ENCODE data around the gene ELF3. TPM values are rescaled to one million over a fixed set of nuclear protein-coding genes. Genes with fewer than 3 reads are reported as not detected.

Gene ELF3
- total and polyA plus RNA-seq, 10 of the 15 experiments (the other 5 are each of a cell fraction or from before 2014, with no cell fraction given) = 0.07 to 14.3 (median 0.58) TPM; not detected in 1

GRCh38 chr1:202016811-202017748 is 6.7 kb downstream of the ELF3 start:
- SMC1A ChIA-PET (ENCODE audit: uncharacterized antibody, unreplicated experiment) = no interaction called here
- no peak overlapping the region for H3K4me2 ChIP-seq (ENCODE audit: control insufficient read depth, insufficient read depth)
- WGBS (ENCODE audit: insufficient coverage, insufficient replicate concordance, low lambda C conversion rate, missing lambda C conversion rate) = 62% methylated on average over 21 of the region's 21 CpGs
- ATAC-seq = no peak
- H3K27me3 ChIP-seq (replicated peaks in 1 of 2; ENCODE audit: control insufficient read depth in 2 of 2, insufficient read depth in 2 of 2, low read length in 1 of 2) = no peaks in the 10 kb centered on the region
- H3K9ac ChIP-seq (ENCODE audit: control insufficient read depth, insufficient read depth, low read length) = no peak overlapping the region
- RAD21 ChIA-PET (ENCODE audit: unreplicated experiment) = interaction anchor here (0.7 kb wide), 1 partner anchor 142 kb away, joined by 3 read pairs; no protein-coding TSS in a partner anchor
- H3K36me3 ChIP-seq (ENCODE audit: control insufficient read depth in 2 of 2, insufficient read depth in 2 of 2, low read length in 1 of 2) = no peaks in the 10 kb centered on the region
- no peak overlapping the region for H3K27ac ChIP-seq (ENCODE audit: control insufficient read depth, insufficient read depth)
- H2AFZ ChIP-seq (ENCODE audit: control insufficient read depth, low read depth, low read length) = no peak overlapping the region
- no peak for FAIRE-seq
- intact Hi-C loops (cut with micrococcal nuclease; ENCODE audit: unreplicated experiment) (no loop called here), in situ Hi-C loops (cut with MboI) (no loop called here)
- no peaks in the 10 kb centered on the region for H3K4me1 ChIP-seq (ENCODE audit: control insufficient read depth, insufficient read depth, low read length)
- POLR2A ChIA-PET = no interaction called here
- CTCF ChIA-PET = interaction anchor here (0.6 to 1.2 kb wide), 6 partner anchors 12 to 103 kb away, joined by 3 to 7 read pairs (median 4); no protein-coding TSS in a partner anchor
- H3K9me3 ChIP-seq (replicated peaks; ENCODE audit: control insufficient read depth, insufficient read depth, low read length) = no peaks in the 10 kb centered on the region
- H4K20me1 ChIP-seq (ENCODE audit: control insufficient read depth, insufficient read depth) = no peaks in the 10 kb centered on the region
- DNase-seq (ENCODE audit: low read depth, low spot score) = no peak
- no peaks in the 10 kb centered on the region for H3K79me2 ChIP-seq (ENCODE audit: control insufficient read depth, insufficient read depth, low read length)
- TF ChIP-seq EED (IDR thresholded peaks at IDR 0.05; ENCODE audit: low read depth) (no peak), CBFB (IDR thresholded peaks at IDR 0.05; ENCODE audit: low read depth) (no peak)
- no TSS peak for BruUV-seq (replicated peaks)
- no peak overlapping the region for H3K4me3 ChIP-seq

GRCh38 chr1:202017749-202018467 is 7.5 kb downstream of the ELF3 start:
- no peak for DNase-seq (ENCODE audit: low read depth, low spot score)
- H3K4me3 ChIP-seq = no peak overlapping the region
- H3K27ac ChIP-seq (ENCODE audit: control insufficient read depth, insufficient read depth) = no peak overlapping the region
- peak; percentile 10; the same call in 1 of the 3 replicates for ATAC-seq
- ChIA-PET SMC1A (ENCODE audit: uncharacterized antibody, unreplicated experiment) (no interaction called here), CTCF (interaction anchor here (1.1 kb wide), 1 partner anchor 102 kb away, joined by 3 read pairs; no protein-coding TSS in a partner anchor), RAD21 (ENCODE audit: unreplicated experiment) (interaction anchor here (0.7 kb wide), 1 partner anchor 141 kb away, joined by 3 read pairs; no protein-coding TSS in a partner anchor), POLR2A (no interaction called here)
- intact Hi-C loops (cut with micrococcal nuclease; ENCODE audit: unreplicated experiment) = no loop called here
- no peaks in the 10 kb centered on the region for H3K9me3 ChIP-seq (replicated peaks; ENCODE audit: control insufficient read depth, insufficient read depth, low read length)
- H2AFZ ChIP-seq (ENCODE audit: control insufficient read depth, low read depth, low read length) = no peak overlapping the region
- H3K27me3 ChIP-seq (replicated peaks in 1 of 2; ENCODE audit: control insufficient read depth in 2 of 2, insufficient read depth in 2 of 2, low read length in 1 of 2) = peaks cover 0 to under 1% of the 10 kb centered on the region in 2 experiments; a peak in 2 of 4 replicates
- no TSS peak for BruUV-seq (replicated peaks)
- no peak for FAIRE-seq
- H4K20me1 ChIP-seq (ENCODE audit: control insufficient read depth, insufficient read depth) = no peaks in the 10 kb centered on the region
- H3K36me3 ChIP-seq (ENCODE audit: control insufficient read depth in 2 of 2, insufficient read depth in 2 of 2, low read length in 1 of 2) = no peaks in the 10 kb centered on the region
- 36% methylated on average over 18 of the region's 18 CpGs for WGBS (ENCODE audit: insufficient coverage, insufficient replicate concordance, low lambda C conversion rate, missing lambda C conversion rate)
- in situ Hi-C loops (cut with MboI) = no loop called here
- H3K9ac ChIP-seq (ENCODE audit: control insufficient read depth, insufficient read depth, low read length) = no peak overlapping the region
- H3K79me2 ChIP-seq (ENCODE audit: control insufficient read depth, insufficient read depth, low read length) = no peaks in the 10 kb centered on the region
- no peaks in the 10 kb centered on the region for H3K4me1 ChIP-seq (ENCODE audit: control insufficient read depth, insufficient read depth, low read length)
- no peak overlapping the region for H3K4me2 ChIP-seq (ENCODE audit: control insufficient read depth, insufficient read depth)
- TF ChIP-seq NR2C2 (IDR thresholded peaks at IDR 0.05; ENCODE audit: borderline replicate concordance, control insufficient read depth, insufficient read length, low read depth) (no peak), ATF3 (IDR thresholded peaks at IDR 0.05; ENCODE audit: borderline replicate concordance, extremely low read depth, low read depth, low read length) (no peak), WRNIP1 (IDR thresholded peaks at IDR 0.05; ENCODE audit: borderline replicate concordance, low read depth, low read length) (no peak), CUX1 (IDR thresholded peaks at IDR 0.05; ENCODE audit: insufficient replicate concordance, low read depth, low read length) (no peak), FOXM1 (IDR thresholded peaks at IDR 0.05; ENCODE audit: low read depth, low read length) (no peak), DPF2 (IDR thresholded peaks at IDR 0.05) (no peak), HDAC2 (IDR thresholded peaks at IDR 0.05) (no peak)
